ENCODE results near the gene PGAP3. TPM values are rescaled to one million over a fixed set of nuclear protein-coding genes. Genes with fewer than 3 reads are reported as not detected.

PGAP3 gene
- total RNA-seq, 2 donors from 2014 or later = 22.6 to 29.3 TPM

- peak overlapping the region; percentile 13 for H3K27ac Mint-ChIP-seq
- Histone ChIP-seq H3K27ac (ENCODE audit: low read depth, low read length) (no peak overlapping the region), H3K27me3 (ENCODE audit: control insufficient read depth, insufficient read depth, low read length, poor library complexity, severe bottlenecking) (no peaks in the 10 kb centered on the region), H3K9me3 (ENCODE audit: control insufficient read depth, low read length) (no peaks in the 10 kb centered on the region), H3K4me3 (ENCODE audit: low read length) (no peak overlapping the region), H3K9ac (ENCODE audit: extremely low read depth, low read length, poor library complexity, severe bottlenecking) (no peak overlapping the region), H3K36me3 (ENCODE audit: control insufficient read depth, insufficient read depth, low read length) (peaks cover 20% of the 10 kb centered on the region), H3K4me1 (ENCODE audit: control insufficient read depth, insufficient read depth, low read length) (peaks cover 13% of the 10 kb centered on the region)
- H3K4me1 Mint-ChIP-seq = peaks cover 55% of the 10 kb centered on the region
- WGBS, 2 experiments (ENCODE audit: insufficient coverage in 1 of 2, insufficient read length in 1 of 2) = 91 to 95% methylated on average over 2 to 5 of the region's 5 CpGs
- TF ChIP-seq CTCF (conservative IDR thresholded peaks at IDR 0.05) = no peak
- H3K4me3 Mint-ChIP-seq = peak overlapping the region; percentile 10
- no peaks in the 10 kb centered on the region for H3K9me3 Mint-ChIP-seq
- peaks cover 12% of the 10 kb centered on the region for H3K36me3 Mint-ChIP-seq (ENCODE audit: low read depth)
- DNase-seq = no peak
- no peaks in the 10 kb centered on the region for H3K27me3 Mint-ChIP-seq (ENCODE audit: insufficient read depth)
These were observed 16.1 kb upstream of the PGAP3 start for GRCh38 chr17:39703913-39704312.

GRCh38 chr17:39702901-39703893, 15.3 kb upstream of the PGAP3 start:
- DNase-seq = no peak
- Histone ChIP-seq H3K27me3 (ENCODE audit: control insufficient read depth, insufficient read depth, low read length, poor library complexity, severe bottlenecking) (no peaks in the 10 kb centered on the region), H3K4me3 (ENCODE audit: low read length) (peak overlapping the region; percentile 28), H3K4me1 (ENCODE audit: control insufficient read depth, insufficient read depth, low read length) (peaks cover 13% of the 10 kb centered on the region), H3K9me3 (ENCODE audit: control insufficient read depth, low read length) (no peaks in the 10 kb centered on the region), H3K27ac (ENCODE audit: low read depth, low read length) (no peak overlapping the region), H3K9ac (ENCODE audit: extremely low read depth, low read length, poor library complexity, severe bottlenecking) (no peak overlapping the region), H3K36me3 (ENCODE audit: control insufficient read depth, insufficient read depth, low read length) (peaks cover 13% of the 10 kb centered on the region)
- Mint-ChIP-seq H3K9me3 (no peaks in the 10 kb centered on the region), H3K4me1 (peaks cover 57% of the 10 kb centered on the region), H3K4me3 (peak overlapping the region; percentile 10), H3K27ac (peak overlapping the region; percentile 30), H3K27me3 (ENCODE audit: insufficient read depth) (no peaks in the 10 kb centered on the region), H3K36me3 (ENCODE audit: low read depth) (peaks cover 7% of the 10 kb centered on the region)
- 86 to 89% methylated on average over 6 to 11 of the region's 12 CpGs for WGBS, 2 experiments (ENCODE audit: insufficient coverage in 1 of 2, insufficient read length in 1 of 2)
- no peak for TF ChIP-seq CTCF (conservative IDR thresholded peaks at IDR 0.05)

- H3K4me3 ChIP-seq (ENCODE audit: low read length) = peak overlapping the region; percentile 93
- no peaks in the 10 kb centered on the region for H3K27me3 ChIP-seq (ENCODE audit: control insufficient read depth, insufficient read depth, low read length, poor library complexity, severe bottlenecking)
- TF ChIP-seq CTCF (conservative IDR thresholded peaks at IDR 0.05) = no peak
- H3K36me3 ChIP-seq (ENCODE audit: control insufficient read depth, insufficient read depth, low read length) = peaks cover 2% of the 10 kb centered on the region
- H3K27ac ChIP-seq (ENCODE audit: low read depth, low read length) = no peak overlapping the region
- H3K4me1 Mint-ChIP-seq = peaks cover 58% of the 10 kb centered on the region
- H3K4me1 ChIP-seq (ENCODE audit: control insufficient read depth, insufficient read depth, low read length) = peaks cover 13% of the 10 kb centered on the region
- peak overlapping the region; percentile 90 for H3K4me3 Mint-ChIP-seq
- peak overlapping the region; percentile 75 for H3K27ac Mint-ChIP-seq
- 75 to 94% methylated on average over 2 to 4 of the region's 4 CpGs for WGBS, 2 experiments (ENCODE audit: insufficient coverage in 1 of 2, insufficient read length in 1 of 2)
- H3K9me3 ChIP-seq (ENCODE audit: control insufficient read depth, low read length) = no peaks in the 10 kb centered on the region
- no peaks in the 10 kb centered on the region for H3K9me3 Mint-ChIP-seq
- H3K36me3 Mint-ChIP-seq (ENCODE audit: low read depth) = peaks cover under 1% of the 10 kb centered on the region
- peaks cover 5% of the 10 kb centered on the region for H3K27me3 Mint-ChIP-seq (ENCODE audit: insufficient read depth)
- H3K9ac ChIP-seq (ENCODE audit: extremely low read depth, low read length, poor library complexity, severe bottlenecking) = peak overlapping the region; percentile 89
- DNase-seq = no peak
These were observed 14.0 kb upstream of the PGAP3 start for GRCh38 chr17:39701784-39702422.
